D341Med (cell line): ENCODE results near the gene SLC43A3.

Source experiments
- DNase-seq: peaks from one replicate; pipeline ENCODE4 v3.0.0; 2012; ENCODE audit warnings: low spot score

Gene SLC43A3

GRCh38 chr11:57427727-57428082 is 784 bp upstream of the SLC43A3 start:
- no peak for DNase-seq

- no peak for DNase-seq
Observed at GRCh38 chr11:57426439-57426928, 437 bp downstream of the SLC43A3 start.

- no peak for DNase-seq
Observed at GRCh38 chr11:57425565-57426438, 1.1 kb downstream of the SLC43A3 start.

GRCh38 chr11:57424792-57425564 is 1.9 kb downstream of the SLC43A3 start:
- no peak for DNase-seq

- no peak for DNase-seq
Observed at GRCh38 chr11:57424137-57424791, 2.7 kb downstream of the SLC43A3 start.

- DNase-seq: no peak
Observed at GRCh38 chr11:57422669-57423068, 4.3 kb downstream of the SLC43A3 start.

- DNase-seq: no peak
Observed at GRCh38 chr11:57421805-57422204, 5.1 kb downstream of the SLC43A3 start.

GRCh38 chr11:57421066-57421465 is 5.9 kb downstream of the SLC43A3 start:
- DNase-seq: no peak

GRCh38 chr11:57419146-57419545 is 7.8 kb downstream of the SLC43A3 start:
- DNase-seq: no peak

GRCh38 chr11:57418131-57418530 is 8.8 kb downstream of the SLC43A3 start:
- no peak for DNase-seq

- no peak for DNase-seq
Observed at GRCh38 chr11:57417056-57417455, 9.9 kb downstream of the SLC43A3 start.

GRCh38 chr11:57416436-57416835 is 10.5 kb downstream of the SLC43A3 start:
- no peak for DNase-seq

GRCh38 chr11:57414612-57415212 is 12.2 kb downstream of the SLC43A3 start:
- no peak for DNase-seq

- DNase-seq: no peak
Observed at GRCh38 chr11:57413681-57414080, 13.2 kb downstream of the SLC43A3 start.

GRCh38 chr11:57410287-57410686 is 16.6 kb downstream of the SLC43A3 start:
- no peak for DNase-seq

GRCh38 chr11:57409321-57410100 is 17.4 kb downstream of the SLC43A3 start:
- DNase-seq: no peak

- DNase-seq: no peak
Observed at GRCh38 chr11:57408771-57409170, 18.1 kb downstream of the SLC43A3 start.

- DNase-seq: no peak
Observed at GRCh38 chr11:57407941-57408475, 18.9 kb downstream of the SLC43A3 start.

- DNase-seq: no peak
Observed at GRCh38 chr11:57407010-57407920, 19.7 kb downstream of the SLC43A3 start.

GRCh38 chr11:57406337-57406904 is 20.5 kb downstream of the SLC43A3 start:
- no peak for DNase-seq
